HG03139 (cell line): Measurements from ENCODE around the gene TCF4.
"Not testable (repeated sequence)": the region's sequence is repeated elsewhere in the genome, so short reads cannot be mapped to it uniquely, and the experiment has no call there.

Experiments
- ATAC-seq: cut with Tn5 transposase; IDR thresholded peaks from one replicate; pipeline ENCODE4 v1.9.1; 2021; ENCODE audit not compliant: unreplicated experiment

Gene TCF4

DNA sequence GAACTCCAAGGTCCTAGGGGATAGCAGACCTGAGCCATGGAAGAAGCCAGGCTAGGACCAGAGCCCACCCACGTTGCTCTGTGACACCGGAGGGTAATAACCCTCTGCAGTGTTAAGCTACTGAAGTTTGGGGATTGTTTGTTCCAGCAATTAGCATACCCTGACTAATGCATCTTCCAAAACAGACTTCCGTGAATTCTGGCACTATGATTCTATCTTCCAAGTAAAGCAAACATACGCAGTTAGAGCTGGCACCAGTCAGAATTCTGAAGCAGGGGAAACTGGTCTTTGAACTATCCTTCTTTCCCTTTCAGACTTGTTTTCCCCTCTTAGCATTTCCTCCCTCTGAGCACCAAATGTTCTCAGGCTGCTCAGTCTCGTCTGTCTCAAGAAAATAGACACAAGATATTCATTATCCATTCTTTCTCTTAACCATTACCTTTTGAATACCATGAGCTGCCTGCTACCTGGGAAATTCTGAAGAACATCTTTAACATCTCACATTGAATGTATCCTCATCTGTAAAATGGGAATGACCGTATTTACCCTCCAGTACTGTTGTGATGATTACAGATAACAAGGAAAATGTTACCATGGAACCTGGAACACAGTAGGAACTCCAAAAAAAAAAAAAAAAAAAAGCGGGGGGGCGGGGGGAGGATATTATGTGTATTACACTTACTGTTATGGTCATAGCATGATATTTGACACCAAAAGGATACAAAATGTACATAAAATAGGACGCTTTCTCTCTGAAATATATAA is 108.2 kb downstream of the TCF4 start:
- no peak for ATAC-seq

DNA sequence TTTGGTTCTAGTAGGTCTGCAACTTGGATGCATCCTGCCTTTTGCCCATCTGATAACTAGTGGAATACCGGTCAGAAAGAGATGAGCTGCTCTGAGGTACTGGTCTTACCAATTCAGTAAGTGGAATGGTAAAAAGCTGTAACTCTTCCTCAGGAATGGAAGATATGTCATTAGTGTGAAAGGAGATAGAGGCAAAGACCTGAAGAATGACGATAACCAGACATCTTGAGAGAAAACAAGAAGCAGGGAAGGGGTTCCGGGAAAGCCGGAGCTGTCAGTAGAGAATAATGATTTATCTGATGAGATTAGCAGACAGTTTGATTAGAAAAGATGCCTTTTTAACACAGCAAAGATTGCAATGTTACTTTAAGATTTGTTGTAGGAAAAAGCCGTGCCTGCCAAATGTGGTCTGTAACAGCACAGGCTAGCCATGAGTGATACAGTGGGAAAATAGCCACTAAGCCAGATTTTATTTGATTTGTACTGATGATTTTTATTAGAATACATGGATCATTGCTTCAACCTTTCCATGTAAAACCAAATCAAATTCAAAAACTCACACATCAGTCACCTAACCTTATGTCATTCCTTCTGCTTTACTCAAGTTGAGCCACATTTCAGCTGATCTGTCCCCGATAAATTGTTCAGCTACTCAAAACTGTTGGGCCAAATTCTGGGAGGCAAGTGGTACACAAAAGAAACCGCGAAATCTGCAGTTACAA is 110.0 kb downstream of the TCF4 start:
- peak; percentile 14 for ATAC-seq

DNA sequence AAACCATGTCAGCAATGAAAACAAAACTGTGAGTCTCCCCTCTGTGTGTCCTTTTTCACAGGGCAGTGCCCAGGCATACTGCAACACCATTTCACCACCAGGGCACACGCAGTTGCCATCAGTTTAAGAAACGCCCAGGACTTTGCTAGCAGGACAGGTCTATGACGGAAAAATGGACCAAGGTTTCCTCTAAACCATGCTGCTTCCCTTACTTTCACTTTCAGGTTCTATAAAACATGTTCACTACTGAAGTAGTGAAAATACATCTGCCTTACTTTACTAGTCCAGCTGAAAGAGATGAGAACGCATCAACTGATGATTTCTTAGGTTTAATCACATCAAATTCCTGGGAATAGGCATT is 110.5 kb downstream of the TCF4 start:
- ATAC-seq = peak; percentile 75

DNA sequence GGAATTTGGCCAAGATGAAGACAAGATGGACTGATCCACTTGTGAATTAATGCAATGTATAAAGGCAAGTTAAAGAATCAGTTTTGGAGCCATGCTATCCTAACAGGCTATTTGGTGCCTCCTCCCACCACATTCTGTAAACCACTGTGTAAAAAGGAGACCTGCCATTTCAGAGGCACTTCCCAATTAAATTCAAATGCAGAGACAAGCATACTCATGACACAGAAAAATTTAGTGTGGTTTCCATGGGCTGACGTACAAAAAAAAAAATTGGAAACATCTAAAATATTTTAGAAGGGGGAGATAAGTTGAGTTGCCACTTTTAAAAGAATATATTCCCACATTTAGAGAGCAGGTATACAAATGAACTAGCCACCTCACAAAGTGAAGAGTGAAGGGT is 112.1 kb downstream of the TCF4 start:
- no peak for ATAC-seq

DNA sequence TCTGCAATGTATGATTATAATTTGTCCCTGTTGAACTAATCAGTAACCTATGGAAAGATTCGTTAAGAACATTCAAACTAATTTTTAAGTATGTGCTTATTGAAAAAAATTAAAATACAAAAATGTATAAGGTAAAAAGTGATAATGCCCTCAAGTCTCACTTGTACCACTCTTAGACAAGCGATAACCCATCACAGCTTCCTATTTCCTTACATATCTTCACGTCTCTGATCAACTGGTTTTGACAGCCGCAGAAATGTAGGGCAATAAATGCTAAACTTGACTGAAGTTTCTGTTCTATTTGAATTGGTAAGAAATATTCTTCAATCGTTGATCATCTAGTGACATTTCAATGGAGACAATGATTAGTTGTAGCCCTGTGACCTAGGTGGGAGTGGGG is 112.5 kb downstream of the TCF4 start:
- ATAC-seq = no peak

DNA sequence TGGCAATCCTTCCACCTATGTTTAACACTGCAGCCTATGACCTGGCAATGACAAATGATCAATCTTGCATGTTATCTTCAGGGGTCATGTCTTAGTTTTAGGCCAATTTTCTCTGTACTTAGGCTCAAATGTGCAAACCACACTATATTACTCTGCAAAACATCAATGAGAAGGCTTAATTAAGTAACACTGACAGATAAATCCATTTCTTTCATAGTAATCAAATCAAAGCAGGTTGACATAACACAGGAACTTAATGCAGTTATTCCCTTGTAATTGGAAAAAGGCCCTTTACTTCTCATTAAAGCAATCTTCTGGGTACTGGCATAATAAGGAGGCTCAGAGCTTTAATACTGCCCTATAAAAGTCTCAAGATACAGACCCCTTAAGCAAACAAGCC is 114.4 kb downstream of the TCF4 start:
- no peak for ATAC-seq

DNA sequence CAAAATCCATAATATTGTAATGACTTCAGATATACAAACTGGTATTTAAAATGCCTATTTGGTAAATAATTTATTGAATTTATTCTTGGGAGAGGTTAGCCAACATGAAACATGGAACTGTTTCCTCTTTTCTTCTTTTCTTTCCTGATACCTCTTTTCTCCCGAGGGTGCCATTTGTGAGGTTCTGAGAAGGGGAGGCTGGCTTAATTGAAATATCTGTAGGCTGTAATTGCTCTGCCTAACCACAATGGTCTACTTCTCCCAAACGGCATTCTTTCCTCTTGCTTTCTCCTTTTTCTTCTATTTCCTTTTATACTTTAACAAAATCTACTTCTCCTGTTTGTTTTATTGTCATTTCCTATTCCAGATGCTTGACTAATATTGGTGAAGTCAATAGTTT is 114.9 kb downstream of the TCF4 start:
- ATAC-seq = no peak

DNA sequence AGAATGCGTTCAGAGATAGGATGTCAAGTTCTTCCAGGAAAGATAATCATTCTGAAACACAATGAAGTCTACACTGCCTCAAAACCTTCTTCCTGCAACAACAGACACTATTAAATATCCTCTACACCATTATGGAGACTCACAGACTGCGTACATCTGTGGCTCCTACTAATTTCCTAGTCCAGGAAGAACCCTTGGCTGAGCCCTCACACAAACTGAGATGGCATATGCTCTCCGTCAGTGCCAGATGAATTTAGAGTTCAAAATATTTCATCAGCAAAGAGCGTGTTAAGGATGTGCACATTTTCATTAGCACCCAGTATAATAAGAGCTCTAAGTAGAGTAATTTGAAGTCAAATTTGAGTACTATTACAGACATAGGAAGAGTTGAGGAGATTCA is 117.2 kb downstream of the TCF4 start:
- ATAC-seq = no peak

DNA sequence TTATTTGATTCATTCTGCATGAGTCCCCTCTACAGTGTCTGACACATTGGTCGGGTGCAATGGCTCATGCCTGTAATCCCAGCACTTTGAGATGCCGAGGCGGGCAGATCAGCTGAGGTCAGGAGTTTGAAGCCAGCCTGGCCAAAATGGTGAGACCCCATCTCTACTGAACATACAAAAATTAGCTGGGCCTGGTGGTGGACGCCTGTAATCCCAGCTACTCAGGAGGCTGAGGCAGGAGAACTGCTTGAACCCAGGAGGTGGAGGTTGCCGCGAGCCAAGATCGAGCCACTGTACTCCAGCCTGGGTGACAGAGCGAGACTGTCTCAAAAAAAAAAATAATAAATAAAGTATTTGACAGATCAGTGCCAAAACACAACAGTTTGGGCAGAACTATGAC is 118.9 kb downstream of the TCF4 start:
- ATAC-seq = not testable (repeated sequence)

DNA sequence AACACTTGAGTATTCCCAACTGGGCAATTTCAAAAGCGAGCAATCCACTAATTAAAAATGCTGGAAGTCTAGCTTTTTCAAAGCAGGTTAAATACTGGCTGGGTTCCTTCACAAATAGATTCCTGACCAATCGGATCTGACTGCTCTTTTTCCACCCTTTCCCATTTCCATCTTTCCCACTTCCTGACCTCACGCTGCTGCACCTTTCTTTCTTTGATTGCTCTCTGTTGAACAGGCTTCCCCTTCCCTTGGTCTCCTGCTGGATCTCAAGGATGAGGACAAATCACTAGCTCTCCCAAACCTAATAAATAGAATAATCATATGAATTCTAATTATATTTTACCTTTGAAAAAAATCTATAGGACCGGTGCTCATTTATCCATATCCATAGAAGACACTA is 121.2 kb downstream of the TCF4 start:
- ATAC-seq = no peak

DNA sequence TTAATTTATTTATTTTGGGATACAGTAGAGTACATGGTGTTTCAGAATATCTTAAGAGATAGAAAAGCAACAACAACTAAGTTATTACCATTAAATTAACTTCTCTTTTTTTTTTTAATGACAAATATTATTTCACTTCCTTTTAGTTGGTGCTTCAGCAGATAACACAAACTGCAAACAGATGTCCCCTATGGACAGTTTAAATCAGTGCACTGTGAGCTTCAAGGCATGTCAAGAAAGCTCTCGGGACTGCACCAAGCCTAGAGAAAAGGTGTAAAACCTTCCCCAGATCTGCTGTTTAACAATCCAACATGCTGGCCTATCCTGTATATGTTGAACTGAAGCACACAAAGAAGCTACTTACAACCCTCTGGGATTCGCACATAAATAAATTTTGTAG is 122.7 kb downstream of the TCF4 start:
- no peak for ATAC-seq

DNA sequence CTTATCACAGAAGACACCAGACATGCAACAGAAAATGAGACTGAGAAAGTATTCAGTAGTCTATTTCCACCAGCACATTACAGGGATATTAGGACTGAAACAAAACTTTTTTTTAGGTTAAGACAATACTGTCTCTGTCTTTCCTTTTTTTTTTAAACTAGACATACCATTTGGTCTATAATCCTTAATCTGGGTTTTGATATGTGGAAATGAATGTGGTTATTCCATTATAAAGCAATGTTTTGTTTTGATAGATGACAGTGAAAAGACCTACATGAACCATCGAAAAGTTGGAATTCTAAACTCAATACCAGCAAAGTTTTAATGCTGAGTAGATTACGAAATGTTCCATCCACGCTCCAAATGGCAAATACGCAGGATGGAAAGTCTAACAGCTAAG is 123.4 kb downstream of the TCF4 start:
- no peak for ATAC-seq

DNA sequence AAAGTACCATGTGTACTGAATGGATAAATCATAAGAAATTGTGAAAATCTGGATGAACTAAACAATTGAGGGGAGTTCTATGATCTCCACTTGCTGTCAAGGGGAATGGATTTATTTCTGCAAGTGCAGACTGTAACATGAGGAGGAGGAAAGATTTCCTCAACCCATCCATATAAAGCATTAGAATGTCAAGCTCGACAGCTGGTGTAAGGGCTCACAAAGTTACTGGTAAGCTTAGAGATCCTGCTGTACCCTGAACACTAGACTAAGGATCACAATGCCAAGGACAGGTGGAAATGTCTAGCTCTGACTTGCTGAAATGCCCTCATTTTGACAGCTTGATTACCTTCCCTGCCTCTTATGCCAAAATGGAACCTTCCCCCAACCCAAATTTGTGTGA is 125.3 kb downstream of the TCF4 start:
- ATAC-seq = no peak

DNA sequence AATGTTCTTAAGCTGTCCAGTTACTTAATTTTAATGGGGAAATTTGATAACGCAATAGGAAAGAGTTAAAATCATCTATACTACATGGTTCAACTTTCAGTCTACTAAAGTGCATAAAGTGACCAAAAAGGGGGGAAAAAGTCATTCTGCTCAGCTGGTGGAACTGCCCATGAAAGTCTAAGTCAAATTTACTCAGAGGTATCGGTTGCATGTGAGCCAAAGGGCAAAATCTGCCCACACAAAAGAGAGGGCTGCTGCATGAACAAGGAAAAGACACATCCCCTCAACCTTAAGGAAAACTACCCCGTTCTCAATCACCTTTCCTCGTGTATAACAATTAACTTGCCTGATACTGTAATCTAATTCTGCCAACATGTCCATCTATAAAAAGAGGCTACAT is 126.1 kb downstream of the TCF4 start:
- no peak for ATAC-seq

DNA sequence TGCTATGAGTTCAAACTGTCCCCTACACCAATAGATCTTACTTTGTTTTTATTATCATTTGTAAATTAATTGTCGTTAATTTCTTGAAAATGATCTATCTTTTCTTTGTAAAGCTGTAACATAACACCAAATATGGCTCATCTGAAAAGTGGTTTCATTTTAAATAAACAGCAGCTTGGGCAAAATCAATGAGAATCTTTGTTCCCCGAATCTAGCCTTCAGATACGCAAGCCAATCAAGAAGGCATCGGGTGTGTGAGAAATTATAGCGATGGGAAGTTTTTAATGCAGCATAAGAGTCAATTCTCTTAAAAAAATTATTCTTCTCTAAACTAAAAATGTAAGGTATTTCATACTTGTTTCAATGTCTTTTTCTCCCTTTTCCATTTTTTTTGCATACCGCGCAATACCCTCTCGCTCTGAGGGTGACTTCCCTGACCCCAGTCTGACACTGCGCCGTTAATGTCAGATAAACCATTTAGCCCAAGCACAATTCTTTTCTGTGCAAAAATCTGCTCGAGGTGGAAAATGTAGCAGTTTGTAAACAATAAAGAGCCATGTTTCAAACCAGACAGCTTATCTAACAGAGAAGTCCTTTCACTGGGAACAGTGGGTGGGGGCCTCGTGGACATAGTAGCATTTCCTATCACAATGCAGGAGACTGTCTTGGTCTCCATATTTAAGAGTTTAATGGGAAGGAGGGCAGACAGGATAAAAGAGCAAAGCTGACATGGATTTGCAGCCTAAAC is 129.4 kb downstream of the TCF4 start:
- no peak for ATAC-seq

DNA sequence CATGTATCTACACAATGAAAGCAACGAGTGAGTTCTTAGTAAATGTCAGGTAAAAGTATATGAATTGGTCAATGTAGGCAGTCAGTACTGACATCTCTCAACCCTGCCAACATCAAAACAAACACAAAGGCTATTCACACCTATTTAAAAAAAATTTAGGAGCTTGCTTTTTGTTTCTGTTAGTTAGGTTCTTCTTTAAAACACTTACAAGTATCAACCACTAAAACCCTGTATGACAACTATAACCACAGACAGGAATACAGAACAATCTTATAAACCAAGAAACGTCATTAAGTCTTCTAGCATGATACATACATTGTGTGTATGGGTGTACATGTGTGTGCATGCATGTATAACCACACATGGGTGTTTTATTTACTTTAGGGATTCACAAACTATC is 131.0 kb downstream of the TCF4 start:
- ATAC-seq = no peak

DNA sequence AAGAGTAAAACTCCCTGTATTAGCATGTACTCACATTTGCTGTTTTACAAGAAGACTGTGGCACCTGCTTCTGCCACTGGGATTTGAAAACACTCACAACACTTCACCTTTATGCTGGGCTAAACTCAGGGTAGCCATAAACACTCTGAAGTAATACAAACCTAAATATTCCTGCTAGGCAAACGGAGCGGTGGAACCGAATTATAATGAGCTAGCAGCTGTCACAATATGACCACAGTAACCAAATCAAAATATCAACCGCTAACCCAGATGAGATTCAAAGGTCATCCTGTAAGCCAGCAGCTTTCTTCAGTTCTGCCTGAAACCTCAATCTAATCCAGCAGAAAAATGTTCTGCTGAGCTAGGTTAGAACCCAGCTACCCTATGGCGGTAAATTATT is 132.1 kb downstream of the TCF4 start:
- ATAC-seq = no peak

DNA sequence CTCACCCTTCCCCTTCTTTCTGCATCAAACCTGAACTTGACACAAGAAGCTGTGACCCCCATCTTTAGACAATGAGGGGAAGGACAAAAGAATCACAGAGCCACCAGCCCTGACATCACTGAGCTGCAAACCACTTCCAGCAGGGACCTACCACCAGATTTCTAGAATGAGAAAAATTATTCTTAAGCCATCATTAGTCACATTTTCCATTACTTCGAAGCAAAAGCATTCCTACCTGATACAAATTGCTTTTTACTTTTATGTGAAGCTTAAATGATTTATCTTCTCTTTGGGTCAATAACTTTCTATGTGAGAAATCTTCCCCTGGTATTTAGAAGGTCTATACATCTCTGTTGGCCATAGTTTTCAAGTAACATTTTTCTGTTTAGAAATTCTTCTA is 134.8 kb downstream of the TCF4 start:
- no peak for ATAC-seq

DNA sequence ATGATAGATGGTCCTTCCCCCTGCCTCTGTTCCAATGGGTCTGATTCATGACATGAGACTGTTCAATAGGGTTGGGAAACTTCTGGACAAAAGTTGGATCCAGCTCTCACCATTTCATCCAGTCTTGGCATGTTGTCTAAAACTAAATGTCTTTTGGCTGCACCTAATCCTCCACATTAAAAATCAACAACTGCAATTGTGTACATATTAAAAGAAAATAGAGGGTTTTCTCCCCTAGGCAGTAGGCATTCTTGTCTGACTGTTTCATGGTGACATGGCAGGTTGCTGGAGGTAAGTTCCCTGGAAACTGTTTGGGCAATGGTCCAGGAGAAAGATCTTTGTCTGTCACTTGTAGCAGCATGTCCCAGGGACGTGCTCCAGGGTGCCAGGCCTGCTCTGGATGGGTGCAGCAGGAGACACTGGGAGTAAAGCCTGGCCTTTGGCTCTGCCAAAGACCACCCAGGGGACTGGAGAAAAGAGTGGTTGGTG is 135.8 kb downstream of the TCF4 start:
- no peak for ATAC-seq

DNA sequence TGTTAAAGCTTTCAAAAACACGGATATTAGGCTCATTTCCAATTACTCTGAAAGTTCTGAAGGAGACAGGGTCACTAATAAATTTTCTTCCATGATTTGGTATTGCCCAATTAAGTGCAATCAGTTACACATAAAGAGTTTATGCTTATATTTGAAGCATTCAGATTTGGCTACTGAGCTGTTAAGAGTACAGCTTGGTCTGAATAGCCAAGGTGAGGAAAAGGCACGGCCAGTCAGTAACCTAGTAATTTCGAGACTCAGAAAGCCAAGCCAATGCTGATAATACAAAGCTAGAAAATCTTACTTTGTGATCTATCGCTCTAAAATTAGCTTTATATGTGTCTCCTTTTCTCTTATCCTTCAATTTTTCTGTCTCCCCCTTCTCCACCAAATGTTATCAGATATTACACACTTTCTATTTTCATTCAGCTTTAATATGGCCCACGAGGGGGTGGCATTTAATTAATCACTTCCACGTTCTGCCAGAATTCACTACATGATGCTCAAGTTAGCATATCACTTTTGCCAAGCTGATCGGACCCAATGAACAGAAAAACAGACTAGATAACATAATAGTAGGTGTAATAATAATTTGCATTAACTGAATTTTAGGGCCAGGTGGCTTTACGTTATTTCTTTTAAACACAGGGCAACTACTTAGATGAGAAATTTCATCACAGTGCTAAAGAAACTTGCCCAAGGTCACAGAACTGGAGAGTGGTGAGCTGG is 138.4 kb downstream of the TCF4 start:
- no peak for ATAC-seq

DNA sequence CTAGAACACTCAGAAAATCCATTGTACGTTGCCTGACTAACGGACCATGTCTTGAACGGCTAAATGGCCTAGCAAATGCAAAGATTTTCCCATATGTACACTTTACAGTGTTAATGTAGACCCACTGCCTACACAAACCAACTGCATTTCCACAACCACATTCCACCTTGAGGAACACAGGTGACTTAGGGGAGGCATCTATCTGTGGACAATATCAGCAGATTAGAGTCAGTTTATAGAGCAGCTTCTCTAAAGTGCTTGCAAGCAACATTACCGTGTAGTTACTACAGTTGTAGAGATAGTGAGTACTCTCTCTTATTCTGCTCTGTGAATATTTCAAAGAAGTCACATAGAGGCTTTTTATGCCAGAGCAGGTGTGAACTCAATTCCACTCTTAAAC is 139.6 kb downstream of the TCF4 start:
- no peak for ATAC-seq
